Midbrain (tissue), 1 donor: ENCODE data around the gene CNTN5.

ENCODE experiments used
- DNase-seq: peaks from one replicate; lab custom pipeline; 2025; lab: John Stamatoyannopoulos, UW

Gene CNTN5

GRCh38 chr11:99509863-99510262 lies 489.1 kb downstream of the CNTN5 start:
- no peak for DNase-seq

- DNase-seq: no peak
Measured at GRCh38 chr11:99513368-99513767, 492.6 kb downstream of the CNTN5 start.

GRCh38 chr11:99519095-99519494 lies 498.3 kb downstream of the CNTN5 start:
- DNase-seq: no peak

- DNase-seq: no peak
Measured at GRCh38 chr11:99522467-99523173, 501.9 kb downstream of the CNTN5 start.

- no peak for DNase-seq
Measured at GRCh38 chr11:99531468-99531867, 510.7 kb downstream of the CNTN5 start.

- DNase-seq: no peak
Measured at GRCh38 chr11:99534812-99535211, 514.1 kb downstream of the CNTN5 start.

GRCh38 chr11:99535406-99535805 lies 514.7 kb downstream of the CNTN5 start:
- DNase-seq: no peak

GRCh38 chr11:99535819-99536218 lies 515.1 kb downstream of the CNTN5 start:
- no peak for DNase-seq

GRCh38 chr11:99537681-99538080 lies 516.9 kb downstream of the CNTN5 start:
- DNase-seq: no peak

- DNase-seq: no peak
Measured at GRCh38 chr11:99545616-99546015, 524.9 kb downstream of the CNTN5 start.

- no peak for DNase-seq
Measured at GRCh38 chr11:99548264-99548663, 527.5 kb downstream of the CNTN5 start.

- no peak for DNase-seq
Measured at GRCh38 chr11:99554232-99554903, 533.6 kb downstream of the CNTN5 start.

- no peak for DNase-seq
Measured at GRCh38 chr11:99555486-99555885, 534.7 kb downstream of the CNTN5 start.

- no peak for DNase-seq
Measured at GRCh38 chr11:99565333-99565732, 544.6 kb downstream of the CNTN5 start.

- DNase-seq: no peak
Measured at GRCh38 chr11:99567334-99567956, 546.7 kb downstream of the CNTN5 start.

- DNase-seq: no peak
Measured at GRCh38 chr11:99568808-99569207, 548.1 kb downstream of the CNTN5 start.

- no peak for DNase-seq
Measured at GRCh38 chr11:99571094-99571493, 550.3 kb downstream of the CNTN5 start.

- no peak for DNase-seq
Measured at GRCh38 chr11:99584830-99585229, 564.1 kb downstream of the CNTN5 start.

- DNase-seq: no peak
Measured at GRCh38 chr11:99585606-99586005, 564.9 kb downstream of the CNTN5 start.

- no peak for DNase-seq
Measured at GRCh38 chr11:99589771-99590170, 569.0 kb downstream of the CNTN5 start.

GRCh38 chr11:99592266-99592665 lies 571.5 kb downstream of the CNTN5 start:
- DNase-seq: no peak

GRCh38 chr11:99593197-99593596 lies 572.4 kb downstream of the CNTN5 start:
- DNase-seq: no peak

- DNase-seq: no peak
Measured at GRCh38 chr11:99601179-99601578, 580.4 kb downstream of the CNTN5 start.
